HCT116 (cell line): ENCODE data around the gene TIAM2. TPM values are rescaled to one million over a fixed set of nuclear protein-coding genes. Genes with fewer than 3 reads are reported as not detected.

ENCODE experiments used
- ATAC-seq: fragments of 200-7000 bp; cut with Tn5 transposase; 2 replicates; pipeline ENCODE4 v1.9.1; 2020; ENCODE audit warnings: mild to moderate bottlenecking, moderate library complexity
- BruUV-seq: library from RNA; stranded (reverse); fragments of 400-500 nt; replicated peaks from 2 replicates; lab custom pipeline; 2021; lab: Mats Ljungman, UMichigan
- CTCF ChIA-PET: fragments of 300-600 bp; sonication (Branson Sonifier 250); formaldehyde crosslinking; loops from one replicate; lab custom pipeline; 2021; ENCODE audit warnings: antibody characterized with exemption; lab: Charles Lee
- POLR2A ChIA-PET: fragments of 300-600, 350-600 bp; sonication (Branson Sonifier 250); formaldehyde crosslinking; loops from one replicate; lab custom pipeline; 2021; ENCODE audit warnings: antibody characterized with exemption; lab: Charles Lee
- RAD21 ChIA-PET, 2 experiments: fragments of 300-600 bp; sonication (Branson Sonifier 250); formaldehyde crosslinking; loops; one replicate each; lab custom pipeline; 2023; ENCODE audit warnings: low total read pairs in 2 of 2; ENCODE audit not compliant: uncharacterized antibody in 2 of 2, unreplicated experiment in 2 of 2, low non-redundant PET in 1 of 2; lab: Charles Lee
- DNase-seq: peaks from one replicate; pipeline ENCODE4 v3.0.0-alpha.2; 2010; ENCODE audit warnings: low read depth, low spot score
- H2AFZ ChIP-seq: fragments of 200-600 bp; shearing (Covaris generic), sonication (generic); 2 replicates; pipeline ENCODE4 v1.6.1; 2017; ENCODE audit warnings: low read depth, mixed run types, mixed read lengths, antibody characterized with exemption, low read length; ENCODE audit not compliant: poor library complexity, severe bottlenecking
- H3K27ac ChIP-seq: 2 replicates; pipeline ENCODE4 v1.5.1; 2012; ENCODE audit warnings: low read depth, low read length
- H3K27me3 ChIP-seq: fragments of 200-600 bp; sonication (generic); 2 replicates; pipeline ENCODE4 v1.6.1; 2016; ENCODE audit warnings: mixed run types, low read length, mixed read lengths; ENCODE audit not compliant: insufficient read depth
- H3K36me3 ChIP-seq, 2 experiments: fragments of 200-500 bp in 1 of 2; fragments of 200-600 bp in 1 of 2; sonication (Bioruptor generic) in 1 of 2; sonication (generic) in 1 of 2; 2 replicates each; pipeline versions ENCODE4 v1.5.1 to v1.6.1; 2014 to 2016; ENCODE audit warnings: low read length in 2 of 2, inconsistent platforms in 1 of 2, mixed read lengths in 1 of 2, mixed run types in 1 of 2; ENCODE audit not compliant: insufficient read depth in 2 of 2, control insufficient read depth in 1 of 2
- H3K4me1 ChIP-seq, 2 experiments: fragments of 200-600 bp in 1 of 2; sonication (generic) in 1 of 2; 2 replicates each; pipeline versions ENCODE4 v1.5.1 to v1.6.1; 2012 to 2017; ENCODE audit warnings: low read length in 2 of 2, inconsistent platforms in 1 of 2, mild to moderate bottlenecking in 1 of 2, mixed read lengths in 1 of 2, mixed run types in 1 of 2, moderate library complexity in 1 of 2; ENCODE audit not compliant: insufficient read depth in 2 of 2, control insufficient read depth in 1 of 2
- H3K4me2 ChIP-seq: fragments of 200-600 bp; sonication (generic); 2 replicates; pipeline ENCODE4 v1.6.1; 2017; ENCODE audit warnings: mixed run types, low read length, mixed read lengths
- H3K4me3 ChIP-seq, 2 experiments: fragments of 200-600 bp in 1 of 2; sonication (generic) in 1 of 2; replicated peaks in 1 of 2; 2 replicates each; pipeline ENCODE4 v1.5.1; 2011 to 2016; ENCODE audit warnings: low read length in 2 of 2, control low read depth in 1 of 2, low read depth in 1 of 2, mild to moderate bottlenecking in 1 of 2, mixed read lengths in 1 of 2, mixed run types in 1 of 2
- H3K79me2 ChIP-seq: fragments of 200-600 bp; sonication (generic); 2 replicates; pipeline ENCODE4 v1.6.1; 2017; ENCODE audit warnings: mild to moderate bottlenecking, mixed run types, low read length, moderate library complexity, mixed read lengths; ENCODE audit not compliant: insufficient read depth
- H3K9ac ChIP-seq: fragments of 200-600 bp; sonication (generic); 2 replicates; pipeline ENCODE4 v1.6.1; 2016; ENCODE audit warnings: low read length, mixed read lengths
- H3K9me2 ChIP-seq: fragments of 200-600 bp; sonication (generic), shearing (Covaris generic); 2 replicates; pipeline ENCODE4 v1.6.1; 2017; ENCODE audit warnings: mixed run types, mild to moderate bottlenecking, moderate library complexity; ENCODE audit not compliant: insufficient read depth
- H3K9me3 ChIP-seq, 2 experiments: fragments of 200-500 bp in 1 of 2; fragments of 200-600 bp in 1 of 2; sonication (Bioruptor generic) in 1 of 2; sonication (generic) in 1 of 2; 2 replicates each; pipeline ENCODE4 v1.6.1; 2014 to 2017; ENCODE audit warnings: low read length in 2 of 2, mixed read lengths in 2 of 2, inconsistent platforms in 1 of 2, low read depth in 1 of 2, mild to moderate bottlenecking in 1 of 2, mixed run types in 1 of 2, moderate library complexity in 1 of 2; ENCODE audit not compliant: control insufficient read depth in 1 of 2, insufficient read depth in 1 of 2
- H4K20me1 ChIP-seq: fragments of 200-600 bp; sonication (generic), shearing (Covaris generic); 2 replicates; pipeline ENCODE4 v1.6.1; 2017; ENCODE audit warnings: mixed run types, mild to moderate bottlenecking, moderate library complexity; ENCODE audit not compliant: insufficient read depth
- ATF3 ChIP-seq: IDR thresholded peaks from 2 replicates; pipeline ENCODE4 v1.6.1; 2012
- CBX3 ChIP-seq: IDR thresholded peaks from 2 replicates; pipeline ENCODE4 v1.6.1; 2012; ENCODE audit warnings: low read depth
- CEBPB ChIP-seq: IDR thresholded peaks from 2 replicates; pipeline ENCODE4 v1.6.1; 2012; ENCODE audit warnings: low read depth
- EGR1 ChIP-seq: IDR thresholded peaks from 2 replicates; pipeline ENCODE4 v1.6.1; 2012; ENCODE audit warnings: low read depth
- EZH2 ChIP-seq: fragments of 200-600 bp; sonication (generic); IDR thresholded peaks from 2 replicates; pipeline ENCODE4 v1.6.1; 2017; ENCODE audit warnings: antibody characterized with exemption, mixed run types
- FOSL1 ChIP-seq: IDR thresholded peaks from 2 replicates; pipeline ENCODE4 v1.6.1; 2012; ENCODE audit warnings: low read depth
- JUND ChIP-seq: IDR thresholded peaks from 2 replicates; pipeline ENCODE4 v1.6.1; 2012
- MAX ChIP-seq: IDR thresholded peaks from 2 replicates; pipeline ENCODE4 v1.6.1; 2012
- POLR2A ChIP-seq: IDR thresholded peaks from 2 replicates; pipeline ENCODE4 v1.7.0; 2011; ENCODE audit warnings: borderline replicate concordance; ENCODE audit not compliant: insufficient read depth, insufficient read length; ENCODE audit errors: extremely low read depth
- RAD21 ChIP-seq: IDR thresholded peaks from 2 replicates; pipeline ENCODE4 v1.6.1; 2012; ENCODE audit warnings: low read depth, mild to moderate bottlenecking
- REST ChIP-seq: IDR thresholded peaks from 2 replicates; pipeline ENCODE4 v1.6.1; 2012; ENCODE audit warnings: low read depth
- SP1 ChIP-seq: IDR thresholded peaks from 2 replicates; pipeline ENCODE4 v1.6.1; 2012; ENCODE audit warnings: low read depth
- TCF7L2 ChIP-seq: IDR thresholded peaks from 2 replicates; pipeline ENCODE4 v1.7.0; 2011; ENCODE audit warnings: borderline replicate concordance, inconsistent platforms; ENCODE audit not compliant: insufficient read depth, insufficient read length; ENCODE audit errors: extremely low read depth
- YY1 ChIP-seq: IDR thresholded peaks from 2 replicates; pipeline ENCODE4 v1.6.1; 2011; ENCODE audit warnings: low read length, low read depth, moderate library complexity, mild to moderate bottlenecking; ENCODE audit not compliant: insufficient replicate concordance; ENCODE audit errors: extremely low read depth
- ZFX ChIP-seq: fragments of 450-650 bp; IDR thresholded peaks from 2 replicates; pipeline ENCODE4 v1.6.1; 2017
- intact Hi-C: fragments of 100-400 bp; cut with micrococcal nuclease; formaldehyde crosslinking; loops from 2 replicates; pipeline ENCODE4 v1.10.0; 2022
- total RNA-seq: library from RNA; stranded (reverse); gene quantifications from one replicate; pipeline ENCODE4 v1.2.1, GENCODE V29; 2021; ENCODE audit not compliant: unreplicated experiment

Gene TIAM2
- total RNA-seq, 1 experiment from 2014 or later = 9.4 TPM

- H2AFZ ChIP-seq = no peak overlapping the region
- no peak for TF ChIP-seq JUND
- TF ChIP-seq SP1 = no peak
- TF ChIP-seq CEBPB = no peak
- no peak for TF ChIP-seq REST
- TF ChIP-seq EZH2 = no peak
- TF ChIP-seq TCF7L2 = no peak
- TF ChIP-seq FOSL1 = no peak
- TF ChIP-seq CBX3 = no peak
- no peak for TF ChIP-seq ATF3
- TF ChIP-seq ZFX = no peak
- TF ChIP-seq RAD21 = no peak
- TF ChIP-seq POLR2A = no peak
- TF ChIP-seq YY1 = no peak
- no peak for TF ChIP-seq MAX
- TF ChIP-seq EGR1 = no peak
- TF ChIP-seq, all 23 proteins: peak for 0
- H3K9me3 ChIP-seq = no peaks in the 10 kb centered on the region
- no peak for ATAC-seq
- no peaks in the 10 kb centered on the region; the same call in 1 of the 2 replicates for H3K79me2 ChIP-seq
- ChIA-PET RAD21 (interaction anchor here in 1 of 2 experiments (0.6 kb wide), 1 partner anchor 1084 kb away, joined by 3 read pairs; no protein-coding TSS in a partner anchor), POLR2A (no interaction called here), CTCF (no interaction called here)
- no peak overlapping the region for H3K9ac ChIP-seq
- no peaks in the 10 kb centered on the region for H3K9me2 ChIP-seq
- H4K20me1 ChIP-seq = no peaks in the 10 kb centered on the region
- no TSS peak for BruUV-seq
- no peak for DNase-seq
- H3K4me2 ChIP-seq = no peak overlapping the region
- H3K36me3 ChIP-seq = no peaks in the 10 kb centered on the region
- intact Hi-C loops = no loop called here
- H3K27ac ChIP-seq = no peak overlapping the region
- no peaks in the 10 kb centered on the region for H3K27me3 ChIP-seq
- H3K4me3 ChIP-seq = no peak overlapping the region
- peaks cover 5 to 16% of the 10 kb centered on the region in 2 experiments for H3K4me1 ChIP-seq
Observed at GRCh38 chr6:155270561-155271091, 275.5 kb downstream of the TIAM2 start.
